LoVo (cell line): ENCODE measurements around the gene GALNT6.

Experiments used
- DNase-seq: peaks from one replicate; pipeline ENCODE4 v3.0.0-alpha.2; 2016; ENCODE audit warnings: low spot score

Gene GALNT6

GRCh38 chr12:51406290-51406689 lies 15.1 kb upstream of the GALNT6 start:
- DNase-seq = no peak

- no peak for DNase-seq
These were observed 14.6 kb upstream of the GALNT6 start for GRCh38 chr12:51405801-51406207.

DNA sequence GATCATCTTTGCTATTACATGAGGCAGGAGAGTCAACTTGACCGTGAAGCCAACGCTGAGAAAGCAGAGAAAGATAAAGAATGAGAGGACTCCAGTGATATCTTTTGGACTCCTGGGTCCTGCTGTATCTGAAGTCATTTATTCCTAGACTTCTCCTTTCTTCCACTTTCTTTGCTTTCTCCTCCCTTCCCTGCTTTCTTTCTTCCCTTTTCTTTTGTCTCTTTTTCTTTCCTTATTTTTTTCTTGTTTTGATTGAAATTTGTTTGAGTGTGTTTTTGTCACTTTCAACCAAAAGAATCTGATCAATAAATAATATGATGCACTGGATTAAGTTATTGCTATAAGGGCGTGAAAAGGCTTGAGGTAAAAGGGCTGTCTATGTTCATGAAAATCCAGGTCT lies 13.4 kb upstream of the GALNT6 start:
- no peak for DNase-seq

- DNase-seq = no peak
These were observed 12.5 kb upstream of the GALNT6 start for GRCh38 chr12:51403681-51404136.

GRCh38 chr12:51403159-51403558 lies 12.0 kb upstream of the GALNT6 start:
- no peak for DNase-seq

- no peak for DNase-seq
These were observed 10.7 kb upstream of the GALNT6 start for GRCh38 chr12:51401900-51402299.

DNA sequence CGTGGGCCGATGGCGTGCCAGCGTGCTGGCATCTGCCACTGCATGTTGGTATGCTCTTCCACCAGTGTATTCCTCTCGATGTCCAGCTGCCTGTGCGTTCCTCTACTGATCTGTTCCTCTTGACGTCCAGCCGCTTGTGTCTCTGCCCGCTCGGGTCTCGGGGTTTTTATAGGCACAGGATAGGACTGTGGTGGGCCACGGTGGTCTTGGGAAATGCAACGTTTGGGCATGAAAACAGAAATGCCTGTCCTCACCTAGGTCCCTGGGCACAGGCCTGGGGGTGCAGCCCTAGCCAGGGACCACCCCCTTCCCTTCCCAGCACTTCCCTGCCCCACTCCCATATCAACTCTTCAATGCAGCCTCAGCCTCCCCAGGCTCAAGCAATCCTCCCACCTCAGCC lies 10.3 kb upstream of the GALNT6 start:
- no peak for DNase-seq

DNA sequence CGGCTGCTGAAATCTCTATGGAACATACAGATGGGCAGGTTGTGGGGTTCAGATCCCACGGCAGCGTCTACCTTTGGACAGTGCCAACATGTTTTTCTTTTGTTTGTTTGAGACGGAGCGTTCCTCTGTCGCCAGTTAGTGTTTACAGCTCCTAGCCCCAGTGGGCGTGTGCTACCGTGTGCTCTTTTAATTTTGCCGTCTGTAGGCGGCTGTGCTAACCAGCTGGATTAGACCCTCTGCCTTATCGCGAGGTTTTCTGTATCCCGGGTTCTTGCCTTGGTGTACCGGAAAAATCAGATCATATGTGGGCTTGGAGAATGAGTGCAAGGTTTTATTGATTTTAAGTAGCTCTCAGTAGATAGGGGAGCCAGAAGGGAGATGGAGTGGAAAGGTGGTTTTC lies 9.8 kb upstream of the GALNT6 start:
- no peak for DNase-seq

DNA sequence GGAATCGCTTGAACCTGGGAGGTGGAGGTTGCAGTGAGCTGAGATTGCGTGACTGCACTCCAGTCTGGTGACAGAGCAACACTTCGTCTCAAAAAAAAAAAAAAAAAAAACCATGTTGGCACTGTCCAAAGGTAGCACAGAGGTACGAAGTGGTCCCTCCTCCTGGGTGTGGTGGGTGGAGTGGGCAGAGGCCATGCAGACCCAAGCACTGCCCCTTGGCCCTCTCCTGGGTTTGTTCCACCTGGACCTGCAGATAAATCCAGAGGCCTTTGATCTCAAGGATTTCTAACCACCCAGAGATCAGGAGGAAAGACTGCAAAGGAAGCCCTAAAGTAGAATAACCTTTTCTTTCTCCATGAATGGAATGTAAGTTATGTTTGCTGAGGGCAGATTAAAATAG lies 8.7 kb upstream of the GALNT6 start:
- peak; percentile 39 for DNase-seq

- DNase-seq = no peak
These were observed 6.5 kb upstream of the GALNT6 start for GRCh38 chr12:51397670-51398069.

GRCh38 chr12:51395283-51396230 lies 4.4 kb upstream of the GALNT6 start:
- no peak for DNase-seq

DNA sequence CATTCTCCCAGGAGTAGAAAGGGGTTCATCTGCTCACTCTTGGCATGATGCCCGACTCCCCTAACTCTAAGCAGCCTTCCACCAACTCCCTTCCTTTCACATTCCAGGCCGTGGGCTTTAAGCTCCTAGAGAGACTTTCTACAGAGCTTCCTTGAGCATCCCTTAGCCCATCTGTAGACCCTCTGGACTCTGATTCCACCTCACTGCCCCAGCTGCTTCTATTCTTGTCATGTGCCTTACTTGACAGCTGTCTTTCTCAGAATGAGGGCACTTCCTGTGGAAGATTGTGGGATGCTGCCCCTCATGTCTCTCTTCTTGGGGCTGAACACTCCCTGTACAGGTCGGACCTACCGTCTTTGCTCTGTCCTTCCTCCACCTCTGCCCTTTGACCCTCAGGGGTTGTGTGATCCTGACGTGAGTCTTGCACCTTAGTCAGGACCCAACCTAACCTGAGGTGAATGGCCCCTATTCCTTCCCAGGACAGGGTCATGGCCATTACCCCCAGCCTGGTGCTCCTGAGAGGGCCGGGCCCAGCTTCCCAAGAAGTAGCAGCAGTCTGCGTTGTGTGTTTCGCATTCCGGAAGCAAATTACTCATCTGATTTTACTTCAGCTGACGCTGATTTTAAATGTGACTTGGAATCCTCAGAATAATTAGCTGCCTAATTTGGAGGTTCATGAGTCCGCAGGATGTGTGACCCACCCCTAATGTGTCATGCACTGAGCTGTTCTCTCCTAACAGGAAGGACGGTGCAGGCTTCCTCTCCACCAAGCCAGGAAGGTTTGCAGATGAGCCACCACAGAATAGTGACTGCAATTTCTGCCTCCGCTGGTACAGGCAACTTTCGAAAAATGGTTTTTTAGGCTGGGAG lies 2.7 kb upstream of the GALNT6 start:
- DNase-seq = no peak

DNA sequence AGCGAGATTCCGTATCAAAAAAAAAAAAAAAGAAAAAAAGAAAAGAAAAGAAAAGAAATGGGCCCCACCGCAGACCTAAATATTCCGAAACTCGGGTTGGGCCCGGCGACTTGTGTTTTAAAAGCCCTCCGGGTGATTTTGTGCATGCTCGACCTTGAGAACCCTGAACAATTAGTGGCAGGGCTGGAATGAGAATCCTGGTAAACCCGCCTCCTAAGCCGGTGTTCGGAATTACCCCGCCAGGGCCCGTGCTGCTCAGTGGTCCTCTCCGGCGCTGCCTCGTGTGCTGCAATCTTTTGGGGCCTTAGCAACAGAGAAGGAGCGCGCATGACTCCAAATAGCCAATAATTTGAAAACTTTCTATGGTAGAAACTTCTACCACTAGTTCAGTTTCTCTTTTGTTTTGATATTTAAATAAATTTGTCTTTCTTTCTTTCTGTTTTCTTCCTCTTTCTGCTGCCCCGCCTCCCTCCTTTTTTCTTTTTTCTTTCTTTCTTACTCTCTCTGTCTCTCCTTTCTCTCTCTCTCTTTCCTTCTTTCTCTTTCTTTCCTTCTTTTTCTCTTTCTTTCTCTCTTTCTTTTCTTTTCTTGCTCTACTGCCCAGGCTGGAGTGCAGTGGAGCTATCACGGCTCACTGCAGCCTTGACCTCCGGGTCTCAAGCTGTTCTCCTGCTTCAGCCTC lies 1.5 kb upstream of the GALNT6 start:
- no peak for DNase-seq

GRCh38 chr12:51390891-51391282 lies 319 bp downstream of the GALNT6 start:
- no peak for DNase-seq

GRCh38 chr12:51390457-51390856 lies 749 bp downstream of the GALNT6 start:
- no peak for DNase-seq

DNA sequence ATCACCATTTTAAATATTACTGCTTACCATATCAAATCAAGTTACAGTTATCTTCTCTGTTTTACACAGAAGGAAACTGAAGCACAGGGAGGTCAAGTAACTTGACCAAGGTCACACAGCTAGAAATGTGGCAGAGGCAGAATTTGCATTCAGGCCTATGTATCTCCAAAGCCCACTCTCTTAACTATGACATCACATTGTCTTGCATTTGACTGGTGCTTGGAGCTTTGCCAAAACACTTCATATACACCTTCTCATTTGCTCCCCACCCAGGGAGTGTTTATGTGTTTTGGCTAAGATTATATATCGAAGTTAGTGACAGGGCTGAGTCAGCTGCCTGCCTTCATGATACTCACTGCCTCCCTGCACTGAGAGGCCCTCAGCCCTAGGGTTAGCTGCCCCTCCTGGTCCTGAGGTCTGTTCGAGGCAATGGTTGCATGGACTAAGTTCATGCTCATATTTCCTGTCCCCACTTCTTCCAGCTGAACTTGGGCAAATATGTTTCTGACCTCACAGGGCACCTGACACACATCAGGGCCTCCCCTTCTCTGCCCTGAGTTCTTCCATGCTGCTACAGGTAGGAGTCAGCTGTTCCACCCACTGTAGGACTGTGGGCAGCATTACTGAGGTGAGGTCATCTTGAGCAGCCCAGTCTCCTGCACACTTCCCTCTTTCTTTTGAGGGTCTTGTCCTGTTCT lies 1.8 kb downstream of the GALNT6 start:
- no peak for DNase-seq

- no peak for DNase-seq
These were observed 2.4 kb downstream of the GALNT6 start for GRCh38 chr12:51388846-51389245.

- no peak for DNase-seq
These were observed 3.0 kb downstream of the GALNT6 start for GRCh38 chr12:51388069-51388799.

- DNase-seq = no peak
These were observed 4.9 kb downstream of the GALNT6 start for GRCh38 chr12:51386351-51386750.

GRCh38 chr12:51383269-51383905 lies 7.8 kb downstream of the GALNT6 start:
- no peak for DNase-seq

DNA sequence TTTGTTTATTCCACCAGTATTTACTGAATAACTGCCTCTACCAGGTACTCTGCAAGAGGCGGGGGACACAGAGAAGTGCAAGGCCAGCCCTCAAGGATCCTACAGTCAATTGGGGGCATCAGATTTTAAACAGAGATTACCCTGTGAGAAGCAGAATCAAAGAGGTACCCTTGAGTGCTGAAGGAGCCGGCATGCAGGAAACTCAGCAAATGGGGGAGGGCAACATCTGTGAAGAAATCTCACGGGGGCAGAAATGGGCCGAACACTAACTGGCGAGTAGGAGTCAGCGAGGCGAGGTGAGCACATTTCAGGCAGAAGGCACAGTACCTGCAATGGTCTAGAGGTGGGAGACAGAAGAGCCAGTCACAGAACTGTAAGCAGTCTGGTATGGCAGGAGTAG lies 9.0 kb downstream of the GALNT6 start:
- no peak for DNase-seq
